ENCODE measurements around the gene WNT5A.

WNT5A gene

GRCh38 chr3:55452886-55453285 lies 34.2 kb downstream of the WNT5A start:
- no peak overlapping the region for H3K27ac ChIP-seq (ENCODE audit: low read depth in 2 of 2, low read length in 2 of 2)
- H3K27me3 ChIP-seq (ENCODE audit: control insufficient read depth in 2 of 2, insufficient read depth in 2 of 2, low read length in 2 of 2): no peaks in the 10 kb centered on the region
- H3K4me1 ChIP-seq (ENCODE audit: control insufficient read depth in 2 of 2, insufficient read depth in 2 of 2, low read length in 2 of 2): peaks cover 0 to under 1% of the 10 kb centered on the region in 2 donors
- no peak overlapping the region for H3K9ac ChIP-seq (ENCODE audit: low read depth in 1 of 2, low read length in 2 of 2)
- H3K4me3 ChIP-seq (ENCODE audit: low read length in 2 of 2): no peak overlapping the region
- no peaks in the 10 kb centered on the region for H3K36me3 ChIP-seq (ENCODE audit: control insufficient read depth in 2 of 2, insufficient read depth in 2 of 2, low read length in 2 of 2)
- no peaks in the 10 kb centered on the region for H3K9me3 ChIP-seq (ENCODE audit: control insufficient read depth in 2 of 2, low read length in 2 of 2)

DNA sequence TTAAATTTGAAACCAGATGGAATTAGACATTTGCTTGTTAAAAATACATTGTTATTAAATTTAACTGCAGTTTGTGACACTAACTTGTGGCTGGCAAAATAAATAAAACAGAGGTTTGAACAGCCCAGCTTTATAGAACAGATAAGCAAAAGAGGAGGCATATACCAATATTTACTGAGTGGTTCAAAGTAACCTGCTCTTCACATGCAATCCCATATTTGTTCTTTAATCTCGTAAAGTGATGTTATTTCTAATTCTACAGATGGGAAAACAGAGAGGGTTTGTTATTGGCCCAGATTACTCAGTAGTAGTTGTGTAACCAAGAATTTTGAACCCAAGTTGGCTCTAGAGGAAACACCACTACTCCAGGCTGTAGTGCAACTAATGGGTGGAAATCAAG lies 37.6 kb downstream of the WNT5A start:
- H3K9me3 ChIP-seq (ENCODE audit: control insufficient read depth in 2 of 2, low read length in 2 of 2): no peaks in the 10 kb centered on the region
- H3K36me3 ChIP-seq (ENCODE audit: control insufficient read depth in 2 of 2, insufficient read depth in 2 of 2, low read length in 2 of 2): no peaks in the 10 kb centered on the region
- no peak overlapping the region for H3K27ac ChIP-seq (ENCODE audit: low read depth in 2 of 2, low read length in 2 of 2)
- peaks cover 17 to 23% of the 10 kb centered on the region in 2 donors for H3K4me1 ChIP-seq (ENCODE audit: control insufficient read depth in 2 of 2, insufficient read depth in 2 of 2, low read length in 2 of 2)
- no peak overlapping the region for H3K9ac ChIP-seq (ENCODE audit: low read depth in 1 of 2, low read length in 2 of 2)
- H3K4me3 ChIP-seq (ENCODE audit: low read length in 2 of 2): no peak overlapping the region
- no peaks in the 10 kb centered on the region for H3K27me3 ChIP-seq (ENCODE audit: control insufficient read depth in 2 of 2, insufficient read depth in 2 of 2, low read length in 2 of 2)

DNA sequence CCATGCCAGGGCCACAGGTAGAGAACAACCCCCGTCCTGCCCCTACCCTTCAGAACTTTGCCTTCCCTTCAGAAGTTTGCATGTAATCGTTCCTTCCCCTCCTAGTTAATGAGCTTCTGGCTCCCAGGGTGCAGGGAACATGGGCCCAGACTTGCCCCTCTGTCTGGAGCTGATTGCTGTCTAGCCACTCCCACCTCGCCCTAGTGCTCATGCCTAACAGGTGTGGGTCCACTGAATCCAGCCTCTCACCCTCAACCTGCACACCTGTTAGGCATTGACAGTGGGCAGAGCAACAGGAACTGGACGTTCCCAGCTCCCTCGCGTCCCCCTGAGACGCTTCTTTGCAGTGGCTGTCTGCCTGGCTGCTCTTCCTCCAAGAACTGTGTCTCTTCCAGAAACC lies 40.3 kb downstream of the WNT5A start:
- no peaks in the 10 kb centered on the region for H3K27me3 ChIP-seq (ENCODE audit: control insufficient read depth in 2 of 2, insufficient read depth in 2 of 2, low read length in 2 of 2)
- peak overlapping the region; percentile 39 to 43 for H3K27ac ChIP-seq (ENCODE audit: low read depth in 2 of 2, low read length in 2 of 2)
- no peaks in the 10 kb centered on the region for H3K9me3 ChIP-seq (ENCODE audit: control insufficient read depth in 2 of 2, low read length in 2 of 2)
- peaks cover 17 to 24% of the 10 kb centered on the region in 2 donors for H3K4me1 ChIP-seq (ENCODE audit: control insufficient read depth in 2 of 2, insufficient read depth in 2 of 2, low read length in 2 of 2)
- H3K9ac ChIP-seq (ENCODE audit: low read depth in 1 of 2, low read length in 2 of 2): no peak overlapping the region
- no peak overlapping the region for H3K4me3 ChIP-seq (ENCODE audit: low read length in 2 of 2)
- no peaks in the 10 kb centered on the region for H3K36me3 ChIP-seq (ENCODE audit: control insufficient read depth in 2 of 2, insufficient read depth in 2 of 2, low read length in 2 of 2)

DNA sequence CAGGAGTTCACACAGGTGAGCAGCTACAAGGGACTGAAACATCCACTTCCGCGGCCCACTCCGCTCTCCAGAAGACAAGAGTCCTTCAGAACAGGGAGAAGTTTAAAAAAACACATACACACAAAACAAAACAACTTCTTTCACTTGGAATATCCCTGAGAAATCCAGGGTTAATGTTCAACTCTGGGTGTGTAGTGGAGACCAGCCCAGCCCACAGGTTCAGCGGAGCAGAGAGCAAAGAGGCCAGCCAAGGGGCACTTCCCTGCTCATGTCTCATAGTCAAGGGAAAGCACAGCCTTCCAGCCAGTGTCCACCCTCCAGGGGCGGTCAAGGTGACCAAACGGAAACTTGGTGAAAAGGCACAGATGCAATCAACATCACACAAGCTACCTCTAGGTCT lies 41.6 kb downstream of the WNT5A start:
- no peaks in the 10 kb centered on the region for H3K9me3 ChIP-seq (ENCODE audit: control insufficient read depth in 2 of 2, low read length in 2 of 2)
- H3K27ac ChIP-seq (ENCODE audit: low read depth in 2 of 2, low read length in 2 of 2): peak overlapping the region; percentile 47 to 64
- no peak overlapping the region for H3K9ac ChIP-seq (ENCODE audit: low read depth in 1 of 2, low read length in 2 of 2)
- peak overlapping the region in 1 of 2 donors; percentile 11 for H3K4me3 ChIP-seq (ENCODE audit: low read length in 2 of 2)
- no peaks in the 10 kb centered on the region for H3K36me3 ChIP-seq (ENCODE audit: control insufficient read depth in 2 of 2, insufficient read depth in 2 of 2, low read length in 2 of 2)
- H3K27me3 ChIP-seq (ENCODE audit: control insufficient read depth in 2 of 2, insufficient read depth in 2 of 2, low read length in 2 of 2): no peaks in the 10 kb centered on the region
- H3K4me1 ChIP-seq (ENCODE audit: control insufficient read depth in 2 of 2, insufficient read depth in 2 of 2, low read length in 2 of 2): peaks cover 17 to 24% of the 10 kb centered on the region in 2 donors

DNA sequence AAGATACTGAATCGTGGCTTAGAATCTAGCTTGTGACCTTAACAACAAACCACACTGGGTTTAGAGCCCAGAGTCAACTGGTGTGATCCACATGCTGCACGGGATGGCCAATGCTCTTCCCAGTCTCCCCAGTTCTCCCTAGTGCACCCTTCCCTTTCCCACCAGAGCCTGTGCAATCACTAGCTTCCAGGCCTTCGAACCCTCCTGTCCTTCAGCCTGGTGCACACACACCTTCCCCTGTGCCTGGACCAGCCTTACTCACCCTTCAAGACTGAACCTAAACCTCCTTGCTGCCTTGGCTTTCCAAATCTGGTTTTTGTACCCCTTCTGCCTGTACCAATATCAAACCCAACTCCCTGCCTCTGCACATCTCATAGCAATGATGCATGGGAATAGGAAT lies 43.8 kb downstream of the WNT5A start:
- no peak overlapping the region for H3K9ac ChIP-seq (ENCODE audit: low read depth in 1 of 2, low read length in 2 of 2)
- H3K27ac ChIP-seq (ENCODE audit: low read depth in 2 of 2, low read length in 2 of 2): no peak overlapping the region
- H3K4me3 ChIP-seq (ENCODE audit: low read length in 2 of 2): no peak overlapping the region
- H3K27me3 ChIP-seq (ENCODE audit: control insufficient read depth in 2 of 2, insufficient read depth in 2 of 2, low read length in 2 of 2): no peaks in the 10 kb centered on the region
- no peaks in the 10 kb centered on the region for H3K36me3 ChIP-seq (ENCODE audit: control insufficient read depth in 2 of 2, insufficient read depth in 2 of 2, low read length in 2 of 2)
- H3K4me1 ChIP-seq (ENCODE audit: control insufficient read depth in 2 of 2, insufficient read depth in 2 of 2, low read length in 2 of 2): peaks cover 17 to 24% of the 10 kb centered on the region in 2 donors
- no peaks in the 10 kb centered on the region for H3K9me3 ChIP-seq (ENCODE audit: control insufficient read depth in 2 of 2, low read length in 2 of 2)

GRCh38 chr3:55442861-55443260 lies 44.2 kb downstream of the WNT5A start:
- no peak overlapping the region for H3K9ac ChIP-seq (ENCODE audit: low read depth in 1 of 2, low read length in 2 of 2)

GRCh38 chr3:55441499-55441898 lies 45.6 kb downstream of the WNT5A start:
- H3K27ac ChIP-seq (ENCODE audit: low read depth in 2 of 2, low read length in 2 of 2): no peak overlapping the region
- H3K36me3 ChIP-seq (ENCODE audit: control insufficient read depth in 2 of 2, insufficient read depth in 2 of 2, low read length in 2 of 2): no peaks in the 10 kb centered on the region
- no peaks in the 10 kb centered on the region for H3K27me3 ChIP-seq (ENCODE audit: control insufficient read depth in 2 of 2, insufficient read depth in 2 of 2, low read length in 2 of 2)
- H3K4me3 ChIP-seq (ENCODE audit: low read length in 2 of 2): no peak overlapping the region
- no peaks in the 10 kb centered on the region for H3K9me3 ChIP-seq (ENCODE audit: control insufficient read depth in 2 of 2, low read length in 2 of 2)
- peaks cover 6 to 16% of the 10 kb centered on the region in 2 donors for H3K4me1 ChIP-seq (ENCODE audit: control insufficient read depth in 2 of 2, insufficient read depth in 2 of 2, low read length in 2 of 2)
- no peak overlapping the region for H3K9ac ChIP-seq (ENCODE audit: low read depth in 1 of 2, low read length in 2 of 2)

More at GRCh38 chr3:55442861-55443260, 44.2 kb downstream of the WNT5A start:
- Histone ChIP-seq H3K4me3 (ENCODE audit: low read length in 2 of 2) (no peak overlapping the region), H3K36me3 (ENCODE audit: control insufficient read depth in 2 of 2, insufficient read depth in 2 of 2, low read length in 2 of 2) (no peaks in the 10 kb centered on the region), H3K27me3 (ENCODE audit: control insufficient read depth in 2 of 2, insufficient read depth in 2 of 2, low read length in 2 of 2) (no peaks in the 10 kb centered on the region), H3K4me1 (ENCODE audit: control insufficient read depth in 2 of 2, insufficient read depth in 2 of 2, low read length in 2 of 2) (peaks cover 17 to 24% of the 10 kb centered on the region in 2 donors), H3K27ac (ENCODE audit: low read depth in 2 of 2, low read length in 2 of 2) (no peak overlapping the region), H3K9me3 (ENCODE audit: control insufficient read depth in 2 of 2, low read length in 2 of 2) (no peaks in the 10 kb centered on the region)

- Histone ChIP-seq H3K36me3 (ENCODE audit: control insufficient read depth in 2 of 2, insufficient read depth in 2 of 2, low read length in 2 of 2) (no peaks in the 10 kb centered on the region), H3K9me3 (ENCODE audit: control insufficient read depth in 2 of 2, low read length in 2 of 2) (no peaks in the 10 kb centered on the region), H3K27me3 (ENCODE audit: control insufficient read depth in 2 of 2, insufficient read depth in 2 of 2, low read length in 2 of 2) (no peaks in the 10 kb centered on the region), H3K27ac (ENCODE audit: low read depth in 2 of 2, low read length in 2 of 2) (no peak overlapping the region), H3K4me3 (ENCODE audit: low read length in 2 of 2) (no peak overlapping the region), H3K4me1 (ENCODE audit: control insufficient read depth in 2 of 2, insufficient read depth in 2 of 2, low read length in 2 of 2) (peaks cover 0 to 6% of the 10 kb centered on the region in 2 donors), H3K9ac (ENCODE audit: low read depth in 1 of 2, low read length in 2 of 2) (no peak overlapping the region)
These were observed 46.9 kb downstream of the WNT5A start for GRCh38 chr3:55440104-55440708.

GRCh38 chr3:55439657-55440056 lies 47.4 kb downstream of the WNT5A start:
- Histone ChIP-seq H3K4me3 (ENCODE audit: low read length in 2 of 2) (no peak overlapping the region), H3K27me3 (ENCODE audit: control insufficient read depth in 2 of 2, insufficient read depth in 2 of 2, low read length in 2 of 2) (no peaks in the 10 kb centered on the region)

GRCh38 chr3:55436644-55437043 lies 50.5 kb downstream of the WNT5A start:
- no peaks in the 10 kb centered on the region for H3K4me1 ChIP-seq (ENCODE audit: control insufficient read depth in 2 of 2, insufficient read depth in 2 of 2, low read length in 2 of 2)
- H3K9me3 ChIP-seq (ENCODE audit: control insufficient read depth in 2 of 2, low read length in 2 of 2): no peaks in the 10 kb centered on the region
- no peak overlapping the region for H3K27ac ChIP-seq (ENCODE audit: low read depth in 2 of 2, low read length in 2 of 2)
- no peak overlapping the region for H3K4me3 ChIP-seq (ENCODE audit: low read length in 2 of 2)
- H3K9ac ChIP-seq (ENCODE audit: low read depth in 1 of 2, low read length in 2 of 2): no peak overlapping the region
- H3K36me3 ChIP-seq (ENCODE audit: control insufficient read depth in 2 of 2, insufficient read depth in 2 of 2, low read length in 2 of 2): no peaks in the 10 kb centered on the region
- H3K27me3 ChIP-seq (ENCODE audit: control insufficient read depth in 2 of 2, insufficient read depth in 2 of 2, low read length in 2 of 2): no peaks in the 10 kb centered on the region

More at GRCh38 chr3:55439657-55440056, 47.4 kb downstream of the WNT5A start:
- H3K4me1 ChIP-seq (ENCODE audit: control insufficient read depth in 2 of 2, insufficient read depth in 2 of 2, low read length in 2 of 2): peaks cover 0 to 2% of the 10 kb centered on the region in 2 donors
- no peak overlapping the region for H3K9ac ChIP-seq (ENCODE audit: low read depth in 1 of 2, low read length in 2 of 2)
- no peaks in the 10 kb centered on the region for H3K9me3 ChIP-seq (ENCODE audit: control insufficient read depth in 2 of 2, low read length in 2 of 2)
- H3K27ac ChIP-seq (ENCODE audit: low read depth in 2 of 2, low read length in 2 of 2): no peak overlapping the region
- H3K36me3 ChIP-seq (ENCODE audit: control insufficient read depth in 2 of 2, insufficient read depth in 2 of 2, low read length in 2 of 2): no peaks in the 10 kb centered on the region
